K562 (cell line): Measurements from ENCODE around the gene EXOC3L2. TPM values are rescaled to one million over a fixed set of nuclear protein-coding genes. Genes with fewer than 3 reads are reported as not detected.

Experiments
- ATAC-seq: fragments of 200-7000 bp; cut with Tn5 transposase; 3 replicates; pipeline ENCODE4 v1.9.1; 2020; ENCODE audit warnings: moderate library complexity
- BruUV-seq: library from RNA; stranded (reverse); fragments of 400-500 nt; replicated peaks from 2 replicates; lab custom pipeline; 2021; lab: Mats Ljungman, UMichigan
- CTCF ChIA-PET: fragments of 300-600 bp; formaldehyde crosslinking; extraction: SDS; loops from one replicate; lab custom pipeline; 2021; ENCODE audit warnings: low intra/inter-chr PET ratio; lab: Yijun Ruan, JAX
- POLR2A ChIA-PET: fragments of 300-600, 350-650 bp; sonication (Branson Sonifier 250); formaldehyde crosslinking; extraction: SDS; loops from one replicate; lab custom pipeline; 2021; ENCODE audit warnings: antibody characterized with exemption, inconsistent platforms; lab: Yijun Ruan, JAX
- DNase-seq, 4 experiments: peaks; one replicate each; pipeline versions ENCODE4 v3.0.0 to v3.0.0-alpha.2; 2011 to 2018; ENCODE audit warnings: low spot score in 3 of 4, mixed read lengths in 3 of 4; ENCODE audit errors: extremely low read depth in 1 of 4
- FAIRE-seq: peaks from 2 replicates; lab custom pipeline; 2011; peaks lifted over from hg19 to GRCh38; lab: Jason Lieb, UNC
- H2AFZ ChIP-seq: 2 replicates; pipeline ENCODE4 v1.6.0; 2011; ENCODE audit warnings: low read depth, low read length, control low read depth, inconsistent platforms
- H3K27ac ChIP-seq: fragments of 200-600 bp; 3 replicates; pipeline ENCODE4 v1.8.0; 2011; ENCODE audit warnings: low read depth, mild to moderate bottlenecking, control low read depth, inconsistent platforms, low read length, moderate library complexity, mixed read lengths; ENCODE audit errors: extremely low read depth
- H3K27me3 ChIP-seq, 2 experiments: fragments of 300-600 bp in 1 of 2; 2 replicates in 1 of 2; 3 replicates in 1 of 2; pipeline versions ENCODE4 v1.6.0 to v1.8.0; 2011; ENCODE audit warnings: inconsistent platforms in 2 of 2, low read length in 2 of 2, mild to moderate bottlenecking in 1 of 2, mixed read lengths in 1 of 2, moderate library complexity in 1 of 2; ENCODE audit not compliant: control insufficient read depth in 2 of 2, insufficient read depth in 2 of 2
- H3K36me3 ChIP-seq: fragments of 300-600 bp; 3 replicates; pipeline ENCODE4 v1.8.0; 2011; ENCODE audit warnings: mild to moderate bottlenecking, low read length, inconsistent platforms; ENCODE audit not compliant: control insufficient read depth, insufficient read depth
- H3K4me1 ChIP-seq, 2 experiments: fragments of 200-600 bp in 1 of 2; replicated peaks in 1 of 2; 2 replicates in 1 of 2; 3 replicates in 1 of 2; pipeline versions ENCODE4 v1.5.1 to v1.8.0; 2011; ENCODE audit warnings: inconsistent platforms in 2 of 2, low read length in 2 of 2, mild to moderate bottlenecking in 1 of 2, mixed read lengths in 1 of 2, moderate library complexity in 1 of 2; ENCODE audit not compliant: control insufficient read depth in 2 of 2, insufficient read depth in 2 of 2
- H3K4me2 ChIP-seq: 2 replicates; pipeline ENCODE4 v1.6.1; 2011; ENCODE audit warnings: low read length, control low read depth, inconsistent platforms, mixed read lengths; ENCODE audit not compliant: insufficient read depth
- H3K4me3 ChIP-seq: fragments of 200-600 bp; sonication (generic), shearing (Covaris generic); 2 replicates; pipeline ENCODE4 v1.5.1; 2016; ENCODE audit warnings: control low read depth, inconsistent platforms
- H3K79me2 ChIP-seq: fragments of 200-600 bp; 3 replicates; pipeline ENCODE4 v1.8.0; 2011; ENCODE audit warnings: low read length, inconsistent platforms; ENCODE audit not compliant: control insufficient read depth, insufficient read depth
- H3K9ac ChIP-seq, 2 experiments: 2 replicates each; pipeline versions ENCODE4 v1.6.0 to v1.6.1; 2011; ENCODE audit warnings: low read depth in 2 of 2, low read length in 2 of 2, control low read depth in 1 of 2, inconsistent platforms in 1 of 2, mild to moderate bottlenecking in 1 of 2, mixed read lengths in 1 of 2; ENCODE audit not compliant: insufficient read depth in 1 of 2
- H3K9me1 ChIP-seq: one replicate; pipeline ENCODE4 v1.6.0; 2011; ENCODE audit warnings: inconsistent platforms, mild to moderate bottlenecking, low read length, moderate library complexity; ENCODE audit not compliant: control insufficient read depth, insufficient read depth
- H3K9me3 ChIP-seq: replicated peaks from 2 replicates; pipeline ENCODE4 v1.5.1; 2011; ENCODE audit warnings: low read depth, low read length, inconsistent platforms; ENCODE audit not compliant: control insufficient read depth, insufficient read depth
- H4K20me1 ChIP-seq: replicated peaks from 2 replicates; pipeline ENCODE4 v1.6.1; 2011; ENCODE audit warnings: low read length, inconsistent platforms, mixed read lengths; ENCODE audit not compliant: control insufficient read depth, insufficient read depth
- ADNP ChIP-seq: fragments of 200-800 bp; sonication (Bioruptor generic); IDR thresholded peaks from 2 replicates; pipeline ENCODE4 v1.6.1; 2016; ENCODE audit warnings: missing genetic modification characterization, missing compliant biosample characterization
- CUX1 ChIP-seq: fragments of 200-800 bp; sonication (Bioruptor generic); IDR thresholded peaks from 2 replicates; pipeline ENCODE4 v1.6.1; 2016; ENCODE audit warnings: missing genetic modification characterization, missing compliant biosample characterization
- ESRRA ChIP-seq: fragments of 450-650 bp; IDR thresholded peaks from 2 replicates; pipeline ENCODE4 v1.6.1; 2014; ENCODE audit warnings: low read depth, mild to moderate bottlenecking, moderate library complexity, borderline replicate concordance
- HNRNPL ChIP-seq: fragments of 200-400 bp; formaldehyde crosslinking; IDR thresholded peaks from 2 replicates; pipeline ENCODE4 v1.6.1; 2017; ENCODE audit warnings: low read depth, mild to moderate bottlenecking, low read length
- HNRNPLL ChIP-seq: fragments of 200-400 bp; formaldehyde crosslinking; IDR thresholded peaks from 2 replicates; pipeline ENCODE4 v1.6.1; 2017; ENCODE audit warnings: low read length, low read depth, mild to moderate bottlenecking; ENCODE audit not compliant: poor library complexity, severe bottlenecking
- L3MBTL2 ChIP-seq: fragments of 450-650 bp; IDR thresholded peaks from 2 replicates; pipeline ENCODE4 v1.6.1; 2016; ENCODE audit warnings: mild to moderate bottlenecking, moderate library complexity
- MEIS2 ChIP-seq: fragments of 450-650 bp; IDR thresholded peaks from 2 replicates; pipeline ENCODE4 v1.6.1; 2014; ENCODE audit warnings: mild to moderate bottlenecking; ENCODE audit not compliant: partially characterized antibody
- POLR2H ChIP-seq: IDR thresholded peaks from 2 replicates; pipeline ENCODE4 v1.6.1; 2016; ENCODE audit warnings: missing genetic modification characterization, low read depth, mild to moderate bottlenecking, control low read depth, missing compliant biosample characterization, moderate library complexity
- PURB ChIP-seq: sonication (generic); formaldehyde crosslinking; IDR thresholded peaks from 2 replicates; pipeline ENCODE4 v1.9.0; 2021; ENCODE audit warnings: low read depth, mild to moderate bottlenecking, missing genetic modification reagents
- RBBP5 ChIP-seq: fragments of 200-600 bp; sonication (generic); IDR thresholded peaks from 2 replicates; pipeline ENCODE4 v1.6.1; 2012; ENCODE audit warnings: borderline replicate concordance, mild to moderate bottlenecking, low read length, control low read depth, inconsistent platforms; ENCODE audit not compliant: insufficient read depth, poor library complexity, severe bottlenecking
- SNRNP70 ChIP-seq: fragments of 200-400 bp; formaldehyde crosslinking; optimal IDR thresholded peaks from 2 replicates; pipeline ENCODE3; 2017; ENCODE audit warnings: low read depth, low read length
- ZFX ChIP-seq: sonication (generic); formaldehyde crosslinking; IDR thresholded peaks from 2 replicates; pipeline ENCODE4 v1.8.0; 2022; ENCODE audit warnings: mild to moderate bottlenecking, missing genetic modification reagents, moderate library complexity
- ZNF121 ChIP-seq: sonication (generic); formaldehyde crosslinking; conservative IDR thresholded peaks from 2 replicates; pipeline ENCODE4 v1.8.0; 2022; ENCODE audit warnings: missing genetic modification reagents
- ZNF124 ChIP-seq: sonication (generic); formaldehyde crosslinking; IDR thresholded peaks from 2 replicates; pipeline ENCODE4 v1.8.1; 2022; ENCODE audit warnings: missing genetic modification reagents
- ZNF212 ChIP-seq: fragments of 450-650 bp; formaldehyde crosslinking; IDR thresholded peaks from 2 replicates; pipeline ENCODE4 v1.4.0; 2020; ENCODE audit warnings: mild to moderate bottlenecking
- ZNF780A ChIP-seq: fragments of 250-450 bp; sonication (Bioruptor Pico); IDR thresholded peaks from 2 replicates; pipeline ENCODE4 v1.5.0; 2021; ENCODE audit warnings: mild to moderate bottlenecking
- WGBS: fragments of 100-300 bp; shearing (Covaris generic); methylation state at CpG from one replicate; pipeline ENCODE4 v1.1.6; 2016; ENCODE audit warnings: low coverage, mixed read lengths; ENCODE audit not compliant: insufficient coverage; ENCODE audit errors: missing lambda C conversion rate; 5-methylcytosine and 5-hydroxymethylcytosine counted together
- in situ Hi-C: fragments of 300-500 bp; cut with MboI; formaldehyde crosslinking; loops from 4 replicates; pipeline ENCODE4 v1.15.0; 2018; ENCODE audit warnings: inconsistent platforms, mixed read lengths
- intact Hi-C: fragments of 100-400 bp; cut with micrococcal nuclease; formaldehyde crosslinking; loops from 2 replicates; pipeline ENCODE4 v1.14.2; 2022
- polyA plus RNA-seq, 8 experiments: library from polyadenylated mRNA; depleted of rRNA in 4 of 8; stranded (reverse) in 5 of 8; unstranded in 3 of 8; fragments of >200 nt; fragmentation: Nextera tagmentation in 2 of 8; fragmentation: Illumina TruSeq in 1 of 8; extraction: Ambion mirVana in 2 of 8; extraction: Trizol in 1 of 8; gene quantifications; 2 replicates each; pipeline versions ENCODE4 v1.2.1 to v1.2.3, GENCODE V29; 2011 to 2014; ENCODE audit warnings: inconsistent platforms in 1 of 8, missing spikeins in 1 of 8
- total RNA-seq, 7 experiments: library from RNA; depleted of rRNA in 6 of 7; stranded (reverse); fragments of >200 nt in 6 of 7; fragmentation: Illumina TruSeq in 2 of 7; extraction: Trizol in 2 of 7; gene quantifications; 2 replicates each; pipeline versions ENCODE4 v1.2.1 to v1.2.3, GENCODE V29; 2011 to 2021; ENCODE audit warnings: low replicate concordance in 1 of 7

EXOC3L2 gene
- total and polyA plus RNA-seq, 9 of the 15 experiments (the other 6 are each of a cell fraction or from before 2014, with no cell fraction given), result 0.31 to 19.0 (median 2.4) TPM

DNA sequence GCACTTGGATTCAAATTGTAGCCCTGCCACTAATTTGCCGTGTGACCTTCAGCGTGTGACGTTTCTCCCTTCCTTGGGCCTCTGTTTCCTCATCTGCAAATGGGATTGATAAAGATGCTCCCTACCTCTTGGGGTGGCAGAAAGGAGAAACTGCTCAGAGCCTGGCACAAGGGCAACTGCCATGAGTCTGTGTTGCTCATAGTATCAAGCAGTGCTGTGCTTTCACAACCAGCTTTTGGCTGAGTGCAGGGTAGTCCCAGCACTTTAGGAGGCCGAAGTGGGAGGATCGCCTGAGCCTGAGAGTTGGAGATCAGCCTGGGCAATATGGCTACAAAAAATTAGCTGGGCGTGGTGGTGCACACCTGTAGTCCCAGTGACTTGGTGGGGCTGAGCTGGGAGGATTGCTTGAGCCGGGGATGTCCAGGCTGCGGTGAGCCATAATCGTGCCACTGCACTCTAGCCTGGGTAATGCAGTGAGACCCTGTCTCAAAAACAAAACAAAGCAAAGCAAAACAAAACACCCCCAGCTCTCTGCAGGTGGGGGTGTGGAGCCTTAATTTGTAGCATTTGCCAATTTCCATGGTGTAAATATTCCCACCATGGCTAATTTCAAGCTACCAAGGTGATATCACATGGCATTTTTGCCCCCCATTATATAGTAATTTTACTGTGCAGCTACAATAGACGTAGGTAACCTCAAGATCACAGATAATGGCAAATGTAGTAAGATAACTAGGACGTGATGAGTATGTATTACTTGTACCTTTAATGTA lies 4.2 kb upstream of the EXOC3L2 start:
- in situ Hi-C loops, result no loop called here
- ATAC-seq (no peak), DNase-seq (no peak), FAIRE-seq (no peak)
- intact Hi-C loops, result loop anchor here (2.0 to 10.0 kb wide), 2 partner anchors 49 to 235 kb away; no protein-coding TSS in a partner anchor
- H3K9ac ChIP-seq, result peak overlapping the region in 1 of 2 experiments; percentile 3; a peak in 1 of 4 replicates
- no peaks in the 10 kb centered on the region for H3K9me1 ChIP-seq
- peaks cover 10% of the 10 kb centered on the region; the same call in 1 of the 2 replicates for H4K20me1 ChIP-seq
- H3K4me3 ChIP-seq, result no peak overlapping the region
- 21% methylated on average over 11 of the region's 11 CpGs for WGBS
- H3K27ac ChIP-seq, result no peak overlapping the region
- peaks cover 11% of the 10 kb centered on the region; the same call in 2 of the 3 replicates for H3K36me3 ChIP-seq
- H3K79me2 ChIP-seq, result peaks cover 39% of the 10 kb centered on the region
- peak overlapping the region; percentile 9 for H3K4me2 ChIP-seq
- BruUV-seq, result no TSS peak
- H3K9me3 ChIP-seq, result no peaks in the 10 kb centered on the region
- TF ChIP-seq HNRNPL (no peak), HNRNPLL (no peak), RBBP5 (peak; percentile 13), ZFX (0 out of 2 replicates have a peak, but pooled peaks have one; percentile 17), CUX1 (CRISPR knock-in tag) (no peak), ZNF212 (CRISPR knock-in tag) (no peak), ZNF121 (CRISPR knock-in tag) (no peak), SNRNP70 (no peak), POLR2H (tag) (no peak), MEIS2 (no peak), ZNF124 (CRISPR knock-in tag) (no peak), PURB (CRISPR knock-in tag) (no peak), ESRRA (peak; percentile 40; the same call in 1 of the 2 replicates), L3MBTL2 (no peak), ADNP (tag) (0 out of 2 replicates have a peak, but pooled peaks have one; percentile 9), ZNF780A (CRISPR knock-in tag) (no peak)
- H3K4me1 ChIP-seq, result peaks cover 32 to 59% of the 10 kb centered on the region in 2 experiments
- no peak overlapping the region; the same call in 1 of the 2 replicates for H2AFZ ChIP-seq
- ChIA-PET CTCF (interaction anchor here (1.4 to 2.3 kb wide), 2 partner anchors 48 to 87 kb away, joined by 4 to 7 read pairs; no protein-coding TSS in a partner anchor), POLR2A (interaction anchor here (0.6 to 1.0 kb wide), 4 partner anchors 10 to 38 kb away, joined by 3 to 4 read pairs (median 3); no protein-coding TSS in a partner anchor)
- no peaks in the 10 kb centered on the region for H3K27me3 ChIP-seq
